Kidney epithelial cell (primary cell): ENCODE measurements around the gene HIRIP3. TPM values are rescaled to one million over a fixed set of nuclear protein-coding genes. Genes with fewer than 3 reads are reported as not detected.

Source experiments
- DNase-seq: peaks from one replicate; pipeline ENCODE4 v3.0.0-alpha.2; 2010; ENCODE audit warnings: low read depth
- H3K27me3 ChIP-seq: 2 replicates; pipeline ENCODE4 v1.6.0; 2011; ENCODE audit warnings: low read length; ENCODE audit not compliant: control insufficient read depth, insufficient read depth
- H3K36me3 ChIP-seq: 2 replicates; pipeline ENCODE4 v1.5.1; 2011; ENCODE audit warnings: low read length; ENCODE audit not compliant: control insufficient read depth, insufficient read depth
- H3K4me3 ChIP-seq: 2 replicates; pipeline ENCODE4 v1.5.1; 2011; ENCODE audit warnings: low read depth, mild to moderate bottlenecking, control low read depth, low read length
- CTCF ChIP-seq: IDR thresholded peaks from 2 replicates; pipeline ENCODE4 v1.5.1; 2011; ENCODE audit warnings: mild to moderate bottlenecking, moderate library complexity, low read length, control low read depth, inconsistent platforms; ENCODE audit not compliant: insufficient read depth, poor library complexity, severe bottlenecking
- total RNA-seq: library from RNA; depleted of rRNA; stranded (reverse); fragments of >200 nt; gene quantifications from 2 replicates; pipeline ENCODE4 v1.2.3, GENCODE V29; 2015

The HIRIP3 gene
- total RNA-seq, 1 donor from 2014 or later: 20.3 TPM

GRCh38 chr16:30006095-30006473 is 10.7 kb upstream of the HIRIP3 start:
- Histone ChIP-seq H3K27me3 (peaks cover 21% of the 10 kb centered on the region), H3K36me3 (peaks cover 1% of the 10 kb centered on the region), H3K4me3 (no peak overlapping the region)
- no peak for DNase-seq
- no peak for TF ChIP-seq CTCF

GRCh38 chr16:30005341-30006094 is 10.1 kb upstream of the HIRIP3 start:
- peak; percentile 83 for TF ChIP-seq CTCF
- no peak for DNase-seq
- H3K4me3 ChIP-seq: no peak overlapping the region
- peaks cover 16% of the 10 kb centered on the region for H3K27me3 ChIP-seq
- peaks cover 1% of the 10 kb centered on the region for H3K36me3 ChIP-seq

- peaks cover 9% of the 10 kb centered on the region for H3K27me3 ChIP-seq
- H3K4me3 ChIP-seq: no peak overlapping the region
- DNase-seq: no peak
- H3K36me3 ChIP-seq: peaks cover 1% of the 10 kb centered on the region
- TF ChIP-seq CTCF: no peak
Measured at GRCh38 chr16:30004811-30005242, 9.4 kb upstream of the HIRIP3 start.

- no peak for TF ChIP-seq CTCF
- DNase-seq: no peak
- H3K27me3 ChIP-seq: peaks cover 5% of the 10 kb centered on the region
- peaks cover 1% of the 10 kb centered on the region for H3K36me3 ChIP-seq
- H3K4me3 ChIP-seq: no peak overlapping the region
Measured at GRCh38 chr16:30004424-30004776, 9.0 kb upstream of the HIRIP3 start.

- no peaks in the 10 kb centered on the region for H3K27me3 ChIP-seq
- TF ChIP-seq CTCF: no peak
- DNase-seq: no peak
- peaks cover 1% of the 10 kb centered on the region for H3K36me3 ChIP-seq
- H3K4me3 ChIP-seq: no peak overlapping the region
Measured at GRCh38 chr16:30003670-30004423, 8.4 kb upstream of the HIRIP3 start.
